Colonic mucosa (tissue), 4 donors: Measurements from ENCODE around the gene CDH4. TPM values are rescaled to one million over a fixed set of nuclear protein-coding genes. Genes with fewer than 3 reads are reported as not detected.

Source experiments
- DNase-seq: peaks from one replicate; pipeline ENCODE4 v3.0.0-alpha.2; 2020
- H3K27ac ChIP-seq: fragments of 200-600 bp; one replicate; pipeline ENCODE4 v1.8.0; 2021
- H3K27me3 ChIP-seq: fragments of 200-600 bp; one replicate; pipeline ENCODE4 v1.8.0; 2021
- H3K36me3 ChIP-seq: fragments of 200-600 bp; one replicate; pipeline ENCODE4 v1.8.0; 2021
- H3K4me1 ChIP-seq: fragments of 200-600 bp; one replicate; pipeline ENCODE4 v1.8.0; 2021; ENCODE audit warnings: mild to moderate bottlenecking
- H3K4me3 ChIP-seq: fragments of 200-600 bp; one replicate; pipeline ENCODE4 v1.8.0; 2021
- H3K9ac ChIP-seq, 2 donors: one replicate each; pipeline ENCODE4 v1.7.0; 2013; ENCODE audit warnings: control low read depth in 2 of 2, low read depth in 2 of 2, low read length in 2 of 2
- H3K9me3 ChIP-seq: fragments of 200-600 bp; one replicate; pipeline ENCODE4 v1.8.0; 2021
- intact Hi-C: fragments of 100-400 bp; cut with DNase I; formaldehyde crosslinking; loops from one replicate; pipeline ENCODE4 v1.14.1; 2022
- total RNA-seq, 2 donors: library from RNA; stranded (reverse); fragmentation: NEBNext Ultra II Directional in 1 of 2; extraction: Animal tissue kit (Norgen Biotek cat#: 25700) in 1 of 2; gene quantifications; one replicate each; pipeline ENCODE4 v1.2.1, GENCODE V29; 2021
- TF ChIP-seq, protein P1 (sequence below): fragments of 200-600 bp; IDR thresholded peaks from one replicate; pipeline ENCODE4 v1.8.0; 2022; ENCODE audit warnings: antibody characterized with exemption, mild to moderate bottlenecking
- donor health status: healthy.
- donor health status: DM: no; HTN: no; CAD: no.
- donor health status: DM: no; HTN: no; CAD: no.

The CDH4 gene
- total RNA-seq, 2 donors from 2014 or later = 0.08 TPM; not detected in 1

DNA sequence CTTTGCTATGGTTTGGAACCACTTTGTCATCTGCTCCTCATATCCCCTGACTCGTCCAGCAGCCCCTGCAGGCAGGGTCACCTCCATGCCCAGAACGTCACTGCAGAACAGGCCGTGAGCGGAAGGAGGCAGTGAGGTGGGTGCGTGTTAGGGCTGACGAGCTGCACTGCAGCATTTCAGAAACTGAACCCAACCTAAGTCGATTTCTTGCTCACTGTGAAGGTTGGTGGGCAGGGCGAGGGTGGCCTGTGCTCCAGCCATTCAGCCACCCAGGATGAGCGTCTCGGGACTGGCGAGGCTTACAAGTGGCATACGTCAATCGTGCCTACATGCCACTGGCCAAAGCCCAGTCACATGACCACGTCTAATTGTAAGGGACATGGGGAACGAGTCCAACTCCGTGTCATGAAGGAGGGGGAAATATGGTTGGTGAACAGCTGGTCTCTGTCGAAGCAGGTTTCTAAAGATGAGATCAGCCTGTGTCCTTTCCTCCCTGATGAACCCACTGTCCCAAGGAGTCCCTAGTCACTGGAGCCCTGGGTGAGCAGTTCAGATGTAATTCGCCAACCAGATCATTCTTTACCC, 524.5 kb downstream of the CDH4 start:
- intact Hi-C loops = no loop called here
- no peak overlapping the region for H3K27ac ChIP-seq
- no peak for DNase-seq
- no peaks in the 10 kb centered on the region for H3K4me1 ChIP-seq
- no peak overlapping the region for H3K9ac ChIP-seq
- no peaks in the 10 kb centered on the region for H3K27me3 ChIP-seq
- H3K36me3 ChIP-seq = no peaks in the 10 kb centered on the region
- no peaks in the 10 kb centered on the region for H3K9me3 ChIP-seq
- TF ChIP-seq, protein P1, sequence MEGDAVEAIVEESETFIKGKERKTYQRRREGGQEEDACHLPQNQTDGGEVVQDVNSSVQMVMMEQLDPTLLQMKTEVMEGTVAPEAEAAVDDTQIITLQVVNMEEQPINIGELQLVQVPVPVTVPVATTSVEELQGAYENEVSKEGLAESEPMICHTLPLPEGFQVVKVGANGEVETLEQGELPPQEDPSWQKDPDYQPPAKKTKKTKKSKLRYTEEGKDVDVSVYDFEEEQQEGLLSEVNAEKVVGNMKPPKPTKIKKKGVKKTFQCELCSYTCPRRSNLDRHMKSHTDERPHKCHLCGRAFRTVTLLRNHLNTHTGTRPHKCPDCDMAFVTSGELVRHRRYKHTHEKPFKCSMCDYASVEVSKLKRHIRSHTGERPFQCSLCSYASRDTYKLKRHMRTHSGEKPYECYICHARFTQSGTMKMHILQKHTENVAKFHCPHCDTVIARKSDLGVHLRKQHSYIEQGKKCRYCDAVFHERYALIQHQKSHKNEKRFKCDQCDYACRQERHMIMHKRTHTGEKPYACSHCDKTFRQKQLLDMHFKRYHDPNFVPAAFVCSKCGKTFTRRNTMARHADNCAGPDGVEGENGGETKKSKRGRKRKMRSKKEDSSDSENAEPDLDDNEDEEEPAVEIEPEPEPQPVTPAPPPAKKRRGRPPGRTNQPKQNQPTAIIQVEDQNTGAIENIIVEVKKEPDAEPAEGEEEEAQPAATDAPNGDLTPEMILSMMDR = no peak
- H3K4me3 ChIP-seq = no peak overlapping the region

DNA sequence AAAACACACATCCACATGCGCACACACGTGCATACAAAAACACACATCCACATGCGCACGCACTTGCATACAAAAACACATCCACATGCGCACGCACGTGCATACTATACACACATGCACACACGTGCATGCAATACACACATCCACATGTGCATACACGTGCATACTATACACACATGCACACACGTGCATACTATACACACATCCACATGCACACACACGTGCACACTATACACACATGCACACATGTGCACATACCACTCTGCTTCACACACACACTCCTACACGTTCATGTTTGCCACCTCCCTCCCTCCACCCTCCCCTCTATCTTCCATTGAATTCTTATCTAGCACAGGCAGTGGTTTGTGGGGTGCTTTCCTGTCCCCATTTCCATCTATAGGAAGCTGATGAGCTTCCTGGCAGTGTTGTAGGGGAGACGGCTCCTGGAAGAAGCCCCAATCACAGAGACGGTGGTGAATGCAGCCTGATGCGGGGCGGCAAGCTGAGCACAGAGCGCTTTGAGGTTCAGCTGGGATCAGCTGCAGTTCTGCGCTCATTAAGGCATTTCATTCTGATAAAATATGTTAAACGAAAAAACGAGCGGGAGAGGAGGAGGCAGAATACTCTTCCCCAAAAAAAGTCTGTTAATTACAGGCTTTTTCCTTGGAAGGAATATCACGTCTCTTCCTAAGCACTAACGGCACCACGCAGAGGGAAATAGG, 525.9 kb downstream of the CDH4 start:
- no peak overlapping the region for H3K27ac ChIP-seq
- DNase-seq = no peak
- H3K36me3 ChIP-seq = no peaks in the 10 kb centered on the region
- H3K4me1 ChIP-seq = no peaks in the 10 kb centered on the region
- H3K27me3 ChIP-seq = no peaks in the 10 kb centered on the region
- H3K9me3 ChIP-seq = no peaks in the 10 kb centered on the region
- TF ChIP-seq, protein P1 = no peak
- H3K4me3 ChIP-seq = no peak overlapping the region
- intact Hi-C loops = no loop called here
- no peak overlapping the region for H3K9ac ChIP-seq

DNA sequence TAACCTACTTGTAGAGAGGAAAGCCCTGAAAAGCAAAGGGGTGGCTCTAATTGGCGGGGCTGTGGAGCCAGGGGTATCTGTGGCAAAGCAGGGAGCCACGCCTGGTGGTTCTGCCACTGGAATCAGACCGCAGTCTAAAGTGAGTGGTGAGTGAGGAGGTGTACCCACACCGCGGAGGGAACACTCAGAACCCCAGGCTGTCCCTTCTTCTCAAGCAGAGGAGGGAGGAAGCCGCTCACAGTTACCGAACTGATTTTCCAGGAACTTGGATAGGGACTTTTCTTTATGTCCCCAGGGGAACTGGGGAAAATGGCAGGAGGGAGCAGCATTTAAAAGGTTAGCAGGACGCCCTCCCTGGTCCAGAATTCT, 526.4 kb downstream of the CDH4 start:
- H3K4me3 ChIP-seq = no peak overlapping the region
- TF ChIP-seq, protein P1 = no peak

DNA sequence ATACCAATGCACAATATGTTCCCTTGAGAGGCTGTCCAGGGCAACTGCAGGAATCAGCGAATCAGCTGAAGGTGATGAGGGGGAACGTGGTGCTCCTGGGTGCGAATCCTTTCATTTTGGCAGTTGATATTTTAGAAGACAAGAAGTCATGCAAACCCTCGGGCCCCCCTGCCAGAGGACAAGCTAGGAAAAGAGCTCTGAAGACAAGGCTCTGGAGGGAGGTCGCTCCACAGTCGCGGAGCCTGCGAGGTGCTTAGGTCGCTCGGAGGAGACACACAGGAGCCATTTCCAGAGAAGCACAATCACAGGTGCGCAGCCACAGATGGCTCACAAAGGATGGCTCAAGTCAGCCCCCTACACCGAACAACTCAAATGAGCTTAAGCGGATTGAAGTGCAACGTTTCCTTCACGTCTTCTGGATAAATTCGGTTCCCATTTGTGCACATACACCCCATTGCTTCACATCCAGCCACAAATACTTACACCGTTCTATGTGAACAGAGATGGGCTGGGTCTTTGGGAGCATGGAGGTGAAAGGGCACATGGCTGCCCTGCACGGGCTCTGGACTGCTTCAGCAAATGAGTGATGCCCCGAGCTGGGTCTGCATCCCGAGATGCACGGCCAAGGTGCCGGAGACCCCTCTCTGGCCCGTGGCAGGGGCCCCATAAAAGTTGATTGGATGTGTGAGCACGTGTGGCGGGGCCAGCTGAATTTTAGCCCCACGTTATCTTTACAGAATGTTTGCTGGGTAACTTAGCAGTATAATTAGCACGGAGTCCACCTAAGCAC, 527.3 kb downstream of the CDH4 start:
- Histone ChIP-seq H3K27me3 (no peaks in the 10 kb centered on the region), H3K36me3 (no peaks in the 10 kb centered on the region), H3K4me3 (no peak overlapping the region), H3K4me1 (no peaks in the 10 kb centered on the region), H3K9ac (no peak overlapping the region), H3K9me3 (no peaks in the 10 kb centered on the region), H3K27ac (no peak overlapping the region)
- intact Hi-C loops = no loop called here
- TF ChIP-seq, protein P1 = no peak
- DNase-seq = no peak

More for the DNA sequence above, 526.4 kb downstream of the CDH4 start:
- no peaks in the 10 kb centered on the region for H3K36me3 ChIP-seq
- no peak overlapping the region for H3K27ac ChIP-seq
- intact Hi-C loops = no loop called here
- no peaks in the 10 kb centered on the region for H3K27me3 ChIP-seq
- H3K4me1 ChIP-seq = no peaks in the 10 kb centered on the region
- no peak overlapping the region for H3K9ac ChIP-seq
- no peak for DNase-seq
- no peaks in the 10 kb centered on the region for H3K9me3 ChIP-seq

DNA sequence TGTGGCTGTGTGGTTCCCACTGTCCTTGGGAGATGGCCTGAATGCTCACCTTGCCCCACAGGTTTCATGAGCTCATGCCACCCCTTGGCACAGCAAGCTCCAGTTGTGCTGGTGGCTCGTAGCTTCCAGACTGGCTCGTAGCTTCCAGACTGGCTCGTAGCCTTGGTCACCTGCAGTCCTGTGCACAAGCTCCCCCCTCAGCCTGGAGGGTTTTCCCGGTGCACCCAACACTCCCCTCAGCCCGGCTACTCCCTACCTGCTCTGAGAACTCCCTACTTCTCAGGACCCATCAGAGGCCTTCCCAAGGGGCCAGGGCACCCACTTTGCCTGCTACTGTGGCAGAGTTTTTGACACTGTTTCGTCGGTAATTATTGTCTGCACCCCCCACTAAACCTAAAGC, 528.0 kb downstream of the CDH4 start:
- TF ChIP-seq, protein P1 = no peak
- intact Hi-C loops = no loop called here

More for the DNA sequence above, 528.0 kb downstream of the CDH4 start:
- Histone ChIP-seq H3K4me3 (no peak overlapping the region), H3K4me1 (no peaks in the 10 kb centered on the region), H3K27me3 (no peaks in the 10 kb centered on the region), H3K9me3 (no peaks in the 10 kb centered on the region), H3K36me3 (no peaks in the 10 kb centered on the region), H3K27ac (no peak overlapping the region), H3K9ac (no peak overlapping the region)
- no peak for DNase-seq
